GM12875 (cell line): ENCODE measurements around the gene PLEKHB2.
"Not testable (repeated sequence)": the region's sequence is repeated elsewhere in the genome, so short reads cannot be mapped to it uniquely, and the experiment has no call there.

Experiments used
- H3K4me3 ChIP-seq: one replicate; pipeline ENCODE4 v1.5.1; 2011; ENCODE audit warnings: low read depth, low read length, control low read depth
- CTCF ChIP-seq: IDR thresholded peaks from 2 replicates; pipeline ENCODE4 v1.5.1; 2011; ENCODE audit warnings: low read depth, mild to moderate bottlenecking, control low read depth, inconsistent platforms, low read length, moderate library complexity, borderline replicate concordance; ENCODE audit not compliant: insufficient read depth

The PLEKHB2 gene

GRCh38 chr2:131154647-131155046, 49.5 kb downstream of the PLEKHB2 start:
- no peak for TF ChIP-seq CTCF
- H3K4me3 ChIP-seq, result no peak overlapping the region

- TF ChIP-seq CTCF, result no peak
- H3K4me3 ChIP-seq, result no peak overlapping the region
These were observed 50.2 kb downstream of the PLEKHB2 start for GRCh38 chr2:131155208-131155855.

- no peak overlapping the region for H3K4me3 ChIP-seq
- no peak for TF ChIP-seq CTCF
These were observed 51.5 kb downstream of the PLEKHB2 start for GRCh38 chr2:131156452-131157149.

DNA sequence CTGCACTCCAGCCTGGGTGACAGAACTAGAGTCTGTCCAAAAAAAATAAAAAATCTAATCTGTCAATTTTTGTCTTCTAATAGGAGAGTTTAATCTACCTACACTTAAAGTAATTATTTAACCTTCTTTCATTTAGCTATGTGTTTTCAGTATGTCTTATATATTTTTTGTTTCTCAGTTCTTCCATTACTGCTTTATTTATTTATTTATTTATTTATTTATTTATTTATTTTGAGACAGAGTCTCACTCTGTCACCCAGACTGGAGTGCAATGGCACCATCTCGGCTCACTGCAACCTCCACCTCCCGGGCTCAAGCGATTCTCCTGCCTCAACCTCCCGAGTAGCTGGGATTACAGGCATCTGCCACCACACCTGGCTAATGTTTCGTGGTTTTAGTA, 60.4 kb downstream of the PLEKHB2 start:
- H3K4me3 ChIP-seq, result not testable (repeated sequence)

DNA sequence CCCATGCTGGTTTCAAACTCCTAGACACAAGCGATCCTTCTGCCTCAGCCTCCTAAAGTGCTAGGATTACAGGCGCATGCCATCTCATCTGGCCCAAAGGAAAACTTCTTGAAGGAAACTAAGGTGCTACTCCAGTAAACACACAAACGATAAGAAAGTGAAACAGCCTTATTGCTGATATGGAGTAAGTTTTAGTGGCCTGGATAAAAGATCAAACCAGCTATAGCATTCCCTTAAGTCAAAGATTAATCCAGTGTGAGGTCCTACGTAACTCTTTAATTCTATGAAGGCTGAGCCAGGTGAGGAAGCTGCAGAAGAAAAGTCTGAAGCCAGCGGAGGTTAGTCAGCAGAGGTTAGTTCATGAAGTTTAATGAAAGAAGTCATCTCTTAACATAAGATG, 63.4 kb downstream of the PLEKHB2 start:
- no peak for TF ChIP-seq CTCF
- no peak overlapping the region for H3K4me3 ChIP-seq

DNA sequence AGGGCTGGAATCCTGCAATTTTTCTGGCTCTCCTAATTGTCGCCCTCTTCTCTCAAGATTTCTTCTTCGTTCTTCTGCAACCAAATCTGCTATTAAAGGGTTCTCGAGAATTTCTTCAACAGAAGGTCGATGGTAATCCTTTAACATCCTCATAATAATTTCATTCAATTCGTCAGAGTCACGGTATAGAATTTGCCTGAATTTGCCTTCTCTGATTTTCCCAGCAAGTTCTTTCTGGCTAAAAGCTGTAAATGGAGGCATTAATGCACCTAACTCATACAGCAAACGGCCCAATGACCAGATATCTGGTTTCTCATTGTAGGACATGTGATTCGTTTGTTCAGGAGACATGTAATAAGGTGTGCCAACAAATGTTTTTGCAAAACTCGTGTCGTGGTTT, 72.9 kb downstream of the PLEKHB2 start:
- not testable (repeated sequence) for H3K4me3 ChIP-seq

DNA sequence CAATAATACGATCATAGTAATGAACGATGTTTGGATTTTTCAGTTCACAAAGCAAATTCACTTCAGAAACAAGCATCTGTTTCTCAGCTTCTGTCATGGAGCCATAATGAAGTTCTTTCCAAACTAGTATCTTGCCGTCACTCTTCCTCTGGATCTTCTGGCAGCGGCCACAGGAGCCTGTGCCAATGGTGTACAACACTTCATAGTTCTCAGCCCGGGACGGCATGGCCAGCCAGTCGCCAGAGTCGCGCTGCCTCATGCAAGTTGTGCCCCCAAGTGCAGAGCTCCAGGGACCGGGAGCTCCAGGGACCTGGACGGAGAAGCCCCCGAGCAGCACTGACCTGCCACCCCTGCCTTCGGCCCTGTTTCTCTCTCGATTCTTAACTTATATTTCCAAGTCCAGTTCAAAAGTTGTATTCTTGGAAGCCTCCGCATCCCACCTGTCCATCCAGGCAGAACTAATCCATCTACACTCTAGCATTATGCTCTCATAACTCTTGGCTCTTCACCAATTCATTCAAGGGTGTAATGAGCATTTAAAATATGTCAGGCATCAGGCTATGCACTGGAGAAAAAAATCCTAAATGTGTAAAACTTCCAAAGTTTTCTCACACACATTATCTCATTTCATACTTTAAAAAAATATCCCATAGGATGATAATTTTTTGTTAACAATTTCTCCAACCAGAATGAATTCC, 73.7 kb downstream of the PLEKHB2 start:
- H3K4me3 ChIP-seq, result not testable (repeated sequence)

DNA sequence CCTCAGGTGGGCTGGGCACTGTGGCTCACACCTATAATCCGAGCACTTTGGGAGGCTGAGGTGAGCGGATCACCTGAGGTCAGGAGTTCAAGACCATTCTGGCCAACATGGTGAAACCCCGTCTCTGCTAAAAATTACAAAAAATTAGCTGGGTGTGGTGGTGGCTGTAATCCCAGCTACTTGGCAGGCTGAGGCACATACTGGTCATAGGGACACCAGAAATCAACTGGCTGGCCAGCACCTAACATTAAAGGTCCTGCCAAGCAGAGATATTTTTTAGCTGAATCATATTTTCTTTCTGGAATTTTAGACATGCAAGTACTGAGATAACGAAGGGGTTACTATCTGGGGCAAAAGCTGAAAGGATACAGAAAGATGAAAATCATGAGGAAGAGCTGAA, 76.3 kb downstream of the PLEKHB2 start:
- not testable (repeated sequence) for H3K4me3 ChIP-seq

DNA sequence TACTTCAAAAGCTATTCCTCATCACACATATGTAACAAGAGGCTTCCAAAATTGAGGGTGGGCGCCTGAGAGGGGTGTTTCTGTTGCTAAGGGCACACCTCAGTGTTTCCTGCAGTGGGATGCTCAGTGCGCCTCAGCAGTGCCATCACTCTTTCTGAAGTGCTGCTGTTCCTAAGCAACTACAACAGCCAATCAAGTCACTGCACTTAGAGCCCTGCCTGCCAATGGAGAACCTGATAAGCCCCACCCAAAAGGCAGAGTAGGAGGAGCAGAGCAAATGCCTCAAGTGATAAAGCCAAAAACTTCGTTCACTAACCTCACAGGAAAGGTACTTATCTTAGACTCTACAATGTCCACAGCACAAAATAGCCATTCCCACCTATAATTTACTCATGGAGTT, 88.3 kb downstream of the PLEKHB2 start:
- H3K4me3 ChIP-seq, result not testable (repeated sequence)

GRCh38 chr2:131196186-131196585, 91.0 kb downstream of the PLEKHB2 start:
- H3K4me3 ChIP-seq, result not testable (repeated sequence)
